Activated CD8-positive, alpha-beta memory T cell treated with anti-CD3 and anti-CD28 coated beads, Interleukin-2, amount 10 ng/mL, durations not matched to agents 7 days and 5 days (primary cell): Measurements from ENCODE around the gene FAM228A. TPM values are rescaled to one million over a fixed set of nuclear protein-coding genes. Genes with fewer than 3 reads are reported as not detected.

ENCODE experiments used
- ATAC-seq: fragments of 150-1000 bp; cut with Tn5 transposase; one replicate; pipeline ENCODE4 v1.10.0; 2021; ENCODE audit warnings: moderate library complexity
- CTCF ChIA-PET: fragments of 350-600 bp; sonication (Branson Sonifier 250); formaldehyde crosslinking; loops from one replicate; lab custom pipeline; 2021; ENCODE audit warnings: antibody characterized with exemption; lab: Charles Lee
- DNase-seq: peaks from one replicate; pipeline ENCODE4 v3.0.0-alpha.2; 2020
- H3K27ac Mint-ChIP-seq: one replicate; pipeline ENCODE4 v1.8.0; 2021; ENCODE audit warnings: mild to moderate bottlenecking, mixed read lengths
- H3K27me3 Mint-ChIP-seq: one replicate; pipeline ENCODE4 v1.8.0; 2021; ENCODE audit warnings: mixed read lengths
- H3K36me3 Mint-ChIP-seq: one replicate; pipeline ENCODE4 v1.8.0; 2021; ENCODE audit warnings: mild to moderate bottlenecking, mixed read lengths
- H3K4me1 Mint-ChIP-seq: one replicate; pipeline ENCODE4 v1.8.0; 2021; ENCODE audit warnings: mixed read lengths
- H3K4me3 Mint-ChIP-seq: one replicate; pipeline ENCODE4 v1.8.0; 2021; ENCODE audit warnings: mild to moderate bottlenecking, moderate library complexity, mixed read lengths
- H3K9me3 Mint-ChIP-seq: one replicate; pipeline ENCODE4 v1.8.0; 2022; ENCODE audit warnings: low read depth, mixed read lengths
- total RNA-seq, 2 experiments: library from RNA; stranded (reverse); gene quantifications; one replicate each; pipeline ENCODE4 v1.2.3, GENCODE V29; 2021

FAM228A gene
- total RNA-seq, 2 experiments from 2014 or later, result not detected

- DNase-seq, result no peak
- Mint-ChIP-seq H3K36me3 (peaks cover 12% of the 10 kb centered on the region), H3K27me3 (peaks cover 3% of the 10 kb centered on the region), H3K4me1 (no peaks in the 10 kb centered on the region), H3K27ac (no peak overlapping the region), H3K9me3 (no peaks in the 10 kb centered on the region), H3K4me3 (no peak overlapping the region)
- CTCF ChIA-PET, result interaction anchor here (1.0 kb wide), 1 partner anchor 23 kb away, joined by 3 read pairs; no protein-coding TSS in a partner anchor
- ATAC-seq, result no peak
These were observed 25.2 kb downstream of the FAM228A start for GRCh38 chr2:24199968-24200590.

- DNase-seq, result no peak
- H3K4me1 Mint-ChIP-seq, result no peaks in the 10 kb centered on the region
- CTCF ChIA-PET, result interaction anchor here (1.0 kb wide), 1 partner anchor 24 kb away, joined by 3 read pairs; no protein-coding TSS in a partner anchor
- peaks cover 3% of the 10 kb centered on the region for H3K27me3 Mint-ChIP-seq
- no peak overlapping the region for H3K27ac Mint-ChIP-seq
- H3K36me3 Mint-ChIP-seq, result peaks cover 16% of the 10 kb centered on the region
- no peaks in the 10 kb centered on the region for H3K9me3 Mint-ChIP-seq
- ATAC-seq, result no peak
- H3K4me3 Mint-ChIP-seq, result no peak overlapping the region
These were observed 25.9 kb downstream of the FAM228A start for GRCh38 chr2:24200799-24201198.

- no peak overlapping the region for H3K4me3 Mint-ChIP-seq
- no peaks in the 10 kb centered on the region for H3K9me3 Mint-ChIP-seq
- H3K27me3 Mint-ChIP-seq, result no peaks in the 10 kb centered on the region
- ATAC-seq, result no peak
- no peaks in the 10 kb centered on the region for H3K4me1 Mint-ChIP-seq
- H3K36me3 Mint-ChIP-seq, result peaks cover 18% of the 10 kb centered on the region
- CTCF ChIA-PET, result no interaction called here
- no peak for DNase-seq
- no peak overlapping the region for H3K27ac Mint-ChIP-seq
These were observed 28.4 kb downstream of the FAM228A start for GRCh38 chr2:24203029-24203786.

- ATAC-seq (no peak), DNase-seq (no peak)
- CTCF ChIA-PET, result no interaction called here
- H3K27ac Mint-ChIP-seq, result no peak overlapping the region
- no peak overlapping the region for H3K4me3 Mint-ChIP-seq
- no peaks in the 10 kb centered on the region for H3K27me3 Mint-ChIP-seq
- peaks cover 18% of the 10 kb centered on the region for H3K36me3 Mint-ChIP-seq
- no peaks in the 10 kb centered on the region for H3K4me1 Mint-ChIP-seq
- no peaks in the 10 kb centered on the region for H3K9me3 Mint-ChIP-seq
These were observed 28.9 kb downstream of the FAM228A start for GRCh38 chr2:24203787-24204150.

GRCh38 chr2:24204505-24204904 lies 29.7 kb downstream of the FAM228A start:
- no peaks in the 10 kb centered on the region for H3K9me3 Mint-ChIP-seq
- peaks cover 18% of the 10 kb centered on the region for H3K36me3 Mint-ChIP-seq
- CTCF ChIA-PET, result no interaction called here

GRCh38 chr2:24205131-24205530 lies 30.3 kb downstream of the FAM228A start:
- no peaks in the 10 kb centered on the region for H3K9me3 Mint-ChIP-seq
- ATAC-seq, result no peak
- H3K4me1 Mint-ChIP-seq, result no peaks in the 10 kb centered on the region
- CTCF ChIA-PET, result no interaction called here
- H3K36me3 Mint-ChIP-seq, result peaks cover 18% of the 10 kb centered on the region
- no peaks in the 10 kb centered on the region for H3K27me3 Mint-ChIP-seq
- no peak for DNase-seq
- no peak overlapping the region for H3K4me3 Mint-ChIP-seq
- no peak overlapping the region for H3K27ac Mint-ChIP-seq

More at GRCh38 chr2:24204505-24204904, 29.7 kb downstream of the FAM228A start:
- DNase-seq (no peak), ATAC-seq (no peak)
- no peaks in the 10 kb centered on the region for H3K4me1 Mint-ChIP-seq
- H3K4me3 Mint-ChIP-seq, result no peak overlapping the region
- H3K27me3 Mint-ChIP-seq, result no peaks in the 10 kb centered on the region
- H3K27ac Mint-ChIP-seq, result no peak overlapping the region

- Mint-ChIP-seq H3K27ac (no peak overlapping the region), H3K4me1 (no peaks in the 10 kb centered on the region), H3K9me3 (no peaks in the 10 kb centered on the region), H3K4me3 (no peak overlapping the region), H3K27me3 (no peaks in the 10 kb centered on the region), H3K36me3 (peaks cover 20% of the 10 kb centered on the region)
- ATAC-seq (no peak), DNase-seq (peak; percentile 4)
- CTCF ChIA-PET, result no interaction called here
These were observed 31.4 kb downstream of the FAM228A start for GRCh38 chr2:24206242-24206641.

- CTCF ChIA-PET, result no interaction called here
- DNase-seq, result peak; percentile 29
- Mint-ChIP-seq H3K36me3 (peaks cover 20% of the 10 kb centered on the region), H3K9me3 (no peaks in the 10 kb centered on the region), H3K4me3 (no peak overlapping the region), H3K27ac (peak overlapping the region; percentile 51), H3K27me3 (no peaks in the 10 kb centered on the region), H3K4me1 (no peaks in the 10 kb centered on the region)
- ATAC-seq, result no peak
These were observed 31.9 kb downstream of the FAM228A start for GRCh38 chr2:24206714-24207113.

GRCh38 chr2:24207359-24207758 lies 32.5 kb downstream of the FAM228A start:
- H3K27ac Mint-ChIP-seq, result no peak overlapping the region
- H3K36me3 Mint-ChIP-seq, result peaks cover 18% of the 10 kb centered on the region
- no peak overlapping the region for H3K4me3 Mint-ChIP-seq
- H3K4me1 Mint-ChIP-seq, result no peaks in the 10 kb centered on the region
- ATAC-seq (no peak), DNase-seq (peak; percentile 22)
- CTCF ChIA-PET, result no interaction called here
- H3K9me3 Mint-ChIP-seq, result no peaks in the 10 kb centered on the region
- no peaks in the 10 kb centered on the region for H3K27me3 Mint-ChIP-seq

- Mint-ChIP-seq H3K9me3 (no peaks in the 10 kb centered on the region), H3K27me3 (no peaks in the 10 kb centered on the region), H3K36me3 (peaks cover 17% of the 10 kb centered on the region), H3K4me3 (no peak overlapping the region), H3K27ac (no peak overlapping the region), H3K4me1 (no peaks in the 10 kb centered on the region)
- ATAC-seq (no peak), DNase-seq (no peak)
- CTCF ChIA-PET, result no interaction called here
These were observed 33.6 kb downstream of the FAM228A start for GRCh38 chr2:24208490-24208889.

GRCh38 chr2:24209389-24210105 lies 34.7 kb downstream of the FAM228A start:
- ATAC-seq, result no peak
- H3K9me3 Mint-ChIP-seq, result no peaks in the 10 kb centered on the region
- H3K4me1 Mint-ChIP-seq, result no peaks in the 10 kb centered on the region
- CTCF ChIA-PET, result no interaction called here
- H3K4me3 Mint-ChIP-seq, result no peak overlapping the region
- DNase-seq, result no peak
- no peak overlapping the region for H3K27ac Mint-ChIP-seq
- peaks cover 8% of the 10 kb centered on the region for H3K36me3 Mint-ChIP-seq
- no peaks in the 10 kb centered on the region for H3K27me3 Mint-ChIP-seq

GRCh38 chr2:24210106-24210455 lies 35.2 kb downstream of the FAM228A start:
- peaks cover 10% of the 10 kb centered on the region for H3K36me3 Mint-ChIP-seq
- H3K27ac Mint-ChIP-seq, result no peak overlapping the region
- CTCF ChIA-PET, result no interaction called here
- DNase-seq (no peak), ATAC-seq (no peak)
- H3K4me3 Mint-ChIP-seq, result no peak overlapping the region
- no peaks in the 10 kb centered on the region for H3K27me3 Mint-ChIP-seq
- H3K4me1 Mint-ChIP-seq, result peaks cover 3% of the 10 kb centered on the region
- H3K9me3 Mint-ChIP-seq, result no peaks in the 10 kb centered on the region

GRCh38 chr2:24210723-24211122 lies 35.9 kb downstream of the FAM228A start:
- Mint-ChIP-seq H3K4me3 (no peak overlapping the region), H3K36me3 (peaks cover 9% of the 10 kb centered on the region), H3K4me1 (peaks cover 4% of the 10 kb centered on the region), H3K9me3 (no peaks in the 10 kb centered on the region), H3K27ac (no peak overlapping the region), H3K27me3 (no peaks in the 10 kb centered on the region)
- DNase-seq (peak; percentile 33), ATAC-seq (no peak)
- CTCF ChIA-PET, result no interaction called here

- Mint-ChIP-seq H3K9me3 (no peaks in the 10 kb centered on the region), H3K27ac (no peak overlapping the region), H3K27me3 (no peaks in the 10 kb centered on the region), H3K4me3 (no peak overlapping the region), H3K4me1 (peaks cover 4% of the 10 kb centered on the region), H3K36me3 (peaks cover 10% of the 10 kb centered on the region)
- CTCF ChIA-PET, result no interaction called here
- DNase-seq (peak; percentile 26), ATAC-seq (no peak)
These were observed 36.6 kb downstream of the FAM228A start for GRCh38 chr2:24211408-24211807.
